ENCODE measurements around the gene DLX5.

DNA sequence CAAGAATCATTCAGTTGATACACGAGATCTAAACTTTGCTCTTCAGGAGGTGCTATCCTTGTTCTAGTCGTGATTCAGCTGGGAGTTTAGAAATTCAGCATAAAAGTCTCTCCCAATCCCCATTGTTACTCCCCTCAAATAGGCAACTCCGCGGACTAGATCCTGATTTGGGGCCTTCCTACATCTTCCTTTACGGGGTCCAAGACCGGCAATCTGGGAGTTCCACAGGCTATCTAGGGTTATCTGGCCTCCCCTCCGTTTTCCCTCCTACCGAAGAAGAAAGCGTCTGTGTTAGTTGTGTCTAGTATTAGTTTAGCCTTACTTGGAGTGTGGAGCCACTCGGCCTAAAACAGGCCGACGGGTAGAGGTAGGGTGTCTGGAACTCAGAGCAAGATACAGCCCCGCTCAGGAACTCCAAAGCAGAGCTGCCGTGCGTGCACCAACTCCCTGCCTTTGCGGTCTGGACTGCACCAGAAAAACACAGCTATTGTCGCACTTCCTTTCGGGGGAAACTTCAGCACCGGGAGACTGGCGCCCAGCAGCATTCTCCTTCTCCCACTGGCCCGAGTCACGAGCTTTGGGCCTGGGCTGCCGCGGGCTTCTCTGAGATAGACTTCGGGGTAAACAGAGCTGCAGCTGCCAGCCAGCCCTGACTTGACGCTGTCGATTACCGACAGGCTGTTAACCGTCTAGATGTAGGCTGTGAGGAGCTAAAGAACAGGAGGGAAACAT lies 1.5 kb upstream of the DLX5 start:
- TF ChIP-seq EZH2 (IDR thresholded peaks at IDR 0.05): no peak
- TF ChIP-seq POLR2AphosphoS5 (IDR thresholded peaks at IDR 0.05; ENCODE audit: borderline replicate concordance, low read depth, low read length): no peak
- no peak for TF ChIP-seq FOXP2 (optimal IDR thresholded peaks at IDR 0.05; ENCODE audit: control extremely low read depth, extremely low read length, insufficient read depth)

Data from SK-N-MC (cell line).